ENCODE data around the gene TBC1D10A.

The TBC1D10A gene

GRCh38 chr22:30335236-30335635, 8.5 kb upstream of the TBC1D10A start:
- no peak for TF ChIP-seq CTCF (IDR thresholded peaks at IDR 0.05; ENCODE audit: insufficient read depth, missing control alignments)
- DNase-seq (ENCODE audit: insufficient read length, low spot score): no peak
- no peak for FAIRE-seq

- FAIRE-seq (no peak), DNase-seq (ENCODE audit: insufficient read length, low spot score) (no peak)
- TF ChIP-seq CTCF (IDR thresholded peaks at IDR 0.05; ENCODE audit: insufficient read depth, missing control alignments): no peak
These were observed 7.9 kb upstream of the TBC1D10A start for GRCh38 chr22:30334646-30335045.

- FAIRE-seq (no peak), DNase-seq (ENCODE audit: insufficient read length, low spot score) (no peak)
- TF ChIP-seq CTCF (IDR thresholded peaks at IDR 0.05; ENCODE audit: insufficient read depth, missing control alignments): no peak
These were observed 7.0 kb upstream of the TBC1D10A start for GRCh38 chr22:30333707-30334087.

GRCh38 chr22:30332994-30333706, 6.4 kb upstream of the TBC1D10A start:
- TF ChIP-seq CTCF (IDR thresholded peaks at IDR 0.05; ENCODE audit: insufficient read depth, missing control alignments): no peak
- DNase-seq (ENCODE audit: insufficient read length, low spot score) (no peak), FAIRE-seq (no peak)

GRCh38 chr22:30332551-30332950, 5.8 kb upstream of the TBC1D10A start:
- TF ChIP-seq CTCF (IDR thresholded peaks at IDR 0.05; ENCODE audit: insufficient read depth, missing control alignments): no peak
- DNase-seq (ENCODE audit: insufficient read length, low spot score): no peak
- no peak for FAIRE-seq

- no peak for FAIRE-seq
- no peak for DNase-seq (ENCODE audit: insufficient read length, low spot score)
- no peak for TF ChIP-seq CTCF (IDR thresholded peaks at IDR 0.05; ENCODE audit: insufficient read depth, missing control alignments)
These were observed 1.8 kb upstream of the TBC1D10A start for GRCh38 chr22:30328466-30329049.

- DNase-seq (ENCODE audit: insufficient read length, low spot score): no peak
- no peak for TF ChIP-seq CTCF (IDR thresholded peaks at IDR 0.05; ENCODE audit: insufficient read depth, missing control alignments)
- no peak for FAIRE-seq
These were observed 1.2 kb upstream of the TBC1D10A start for GRCh38 chr22:30327864-30328345.

Measured in D721Med (cell line).